Measurements from ENCODE around the gene NLGN1.

The NLGN1 gene

GRCh38 chr3:173902871-173903270 is 505.3 kb downstream of the NLGN1 start:
- DNase-seq (ENCODE audit: low read depth in 2 of 2) = no peak

- DNase-seq (ENCODE audit: low read depth in 2 of 2) = no peak
Observed at GRCh38 chr3:173905381-173905780, 507.8 kb downstream of the NLGN1 start.

GRCh38 chr3:173911446-173911845 is 513.9 kb downstream of the NLGN1 start:
- DNase-seq (ENCODE audit: low read depth in 2 of 2) = no peak

GRCh38 chr3:173912126-173912525 is 514.6 kb downstream of the NLGN1 start:
- no peak for DNase-seq (ENCODE audit: low read depth in 2 of 2)

GRCh38 chr3:173913397-173913796 is 515.9 kb downstream of the NLGN1 start:
- no peak for DNase-seq (ENCODE audit: low read depth in 2 of 2)

GRCh38 chr3:173913974-173914421 is 516.5 kb downstream of the NLGN1 start:
- no peak for DNase-seq (ENCODE audit: low read depth in 2 of 2)

- no peak for DNase-seq (ENCODE audit: low read depth in 2 of 2)
Observed at GRCh38 chr3:173916799-173917198, 519.3 kb downstream of the NLGN1 start.

GRCh38 chr3:173920386-173920785 is 522.8 kb downstream of the NLGN1 start:
- no peak for DNase-seq (ENCODE audit: low read depth in 2 of 2)

GRCh38 chr3:173921732-173922131 is 524.2 kb downstream of the NLGN1 start:
- no peak for DNase-seq (ENCODE audit: low read depth in 2 of 2)

GRCh38 chr3:173923204-173923603 is 525.7 kb downstream of the NLGN1 start:
- DNase-seq (ENCODE audit: low read depth in 2 of 2) = no peak

- no peak for DNase-seq (ENCODE audit: low read depth in 2 of 2)
Observed at GRCh38 chr3:173930251-173930650, 532.7 kb downstream of the NLGN1 start.

GRCh38 chr3:173932624-173933023 is 535.1 kb downstream of the NLGN1 start:
- DNase-seq (ENCODE audit: low read depth in 2 of 2) = no peak

GRCh38 chr3:173933113-173933512 is 535.6 kb downstream of the NLGN1 start:
- DNase-seq (ENCODE audit: low read depth in 2 of 2) = no peak

- no peak for DNase-seq (ENCODE audit: low read depth in 2 of 2)
Observed at GRCh38 chr3:173936316-173936715, 538.8 kb downstream of the NLGN1 start.

- DNase-seq (ENCODE audit: low read depth in 2 of 2) = no peak
Observed at GRCh38 chr3:173938159-173938558, 540.6 kb downstream of the NLGN1 start.

GRCh38 chr3:173938616-173939015 is 541.1 kb downstream of the NLGN1 start:
- no peak for DNase-seq (ENCODE audit: low read depth in 2 of 2)

- DNase-seq (ENCODE audit: low read depth in 2 of 2) = no peak
Observed at GRCh38 chr3:173939331-173939730, 541.8 kb downstream of the NLGN1 start.

GRCh38 chr3:173943264-173943663 is 545.7 kb downstream of the NLGN1 start:
- DNase-seq (ENCODE audit: low read depth in 2 of 2) = no peak

- DNase-seq (ENCODE audit: low read depth in 2 of 2) = no peak
Observed at GRCh38 chr3:173945170-173945569, 547.6 kb downstream of the NLGN1 start.

- DNase-seq (ENCODE audit: low read depth in 2 of 2) = no peak
Observed at GRCh38 chr3:173945806-173946205, 548.3 kb downstream of the NLGN1 start.

GRCh38 chr3:173954647-173955046 is 557.1 kb downstream of the NLGN1 start:
- no peak for DNase-seq (ENCODE audit: low read depth in 2 of 2)

GRCh38 chr3:173957646-173958045 is 560.1 kb downstream of the NLGN1 start:
- DNase-seq (ENCODE audit: low read depth in 2 of 2) = no peak

GRCh38 chr3:173958805-173959204 is 561.3 kb downstream of the NLGN1 start:
- DNase-seq (ENCODE audit: low read depth in 2 of 2) = no peak

- DNase-seq (ENCODE audit: low read depth in 2 of 2) = no peak
Observed at GRCh38 chr3:173970281-173970680, 572.7 kb downstream of the NLGN1 start.

GRCh38 chr3:173976281-173976680 is 578.7 kb downstream of the NLGN1 start:
- no peak for DNase-seq (ENCODE audit: low read depth in 2 of 2)

Data from stimulated activated CD8-positive, alpha-beta memory T cell treated with anti-CD3 and anti-CD28 coated beads, Interleukin-15, amount 100 ng/mL, for 4 hours (primary cell).